ENCODE data around the gene PLCL2.

PLCL2 gene

DNA sequence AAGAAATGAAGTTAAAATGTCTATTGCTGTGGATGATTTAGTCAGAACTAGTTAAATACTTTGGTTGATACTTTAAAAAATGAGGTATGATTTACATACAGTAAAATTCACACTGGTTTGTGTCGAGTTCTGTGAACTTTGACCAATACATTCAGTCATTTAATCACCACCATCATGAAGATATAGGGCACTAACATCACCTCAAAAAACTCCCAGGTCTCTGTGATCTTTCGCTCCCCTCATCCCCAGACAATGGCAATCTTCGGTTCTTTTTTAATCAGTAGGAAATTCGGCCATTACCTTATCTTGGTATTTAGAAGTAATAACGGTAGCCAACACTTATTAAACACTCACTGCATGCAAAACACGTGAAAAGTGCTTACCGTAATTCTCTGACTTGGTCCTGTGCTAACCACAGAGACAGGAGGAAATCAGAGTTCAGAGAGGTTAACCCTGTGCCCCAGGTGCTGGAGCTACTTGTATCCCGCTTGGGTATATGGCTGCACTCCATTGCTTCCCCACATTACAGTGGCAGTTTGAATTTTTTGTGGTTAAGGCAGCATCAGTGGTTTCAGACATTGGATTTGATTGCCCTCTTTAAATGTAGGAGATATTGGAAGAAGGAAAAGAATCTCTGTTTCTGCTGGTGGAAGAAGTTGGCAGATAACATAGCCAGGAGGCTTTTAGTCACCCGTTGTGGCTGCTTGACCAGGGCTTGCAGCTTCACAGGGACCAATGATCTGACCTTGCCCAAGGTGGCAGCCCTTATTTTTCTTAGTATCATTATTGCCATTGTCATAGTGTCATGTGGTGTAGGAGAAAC is 4.2 kb downstream of the PLCL2 start:
- Histone ChIP-seq H3K36me3 (ENCODE audit: control insufficient read depth in 1 of 2, insufficient read depth in 2 of 2, low read length in 2 of 2) (no peaks in the 10 kb centered on the region), H3K9ac (ENCODE audit: low read depth in 1 of 2, low read length in 2 of 2) (no peak overlapping the region), H3K4me3 (ENCODE audit: low read depth in 1 of 2, low read length in 2 of 2) (peak overlapping the region; percentile 44 to 47), H3K27ac (ENCODE audit: low read depth, low read length) (no peak overlapping the region), H3K9me3 (ENCODE audit: control insufficient read depth in 1 of 2, low read length in 2 of 2) (no peaks in the 10 kb centered on the region), H3K4me1 (ENCODE audit: control insufficient read depth in 1 of 2, insufficient read depth in 2 of 2, low read length in 2 of 2) (peaks cover 27 to 29% of the 10 kb centered on the region in 2 donors), H3K27me3 (ENCODE audit: control insufficient read depth in 1 of 2, insufficient read depth in 2 of 2, low read length in 2 of 2) (no peaks in the 10 kb centered on the region)

DNA sequence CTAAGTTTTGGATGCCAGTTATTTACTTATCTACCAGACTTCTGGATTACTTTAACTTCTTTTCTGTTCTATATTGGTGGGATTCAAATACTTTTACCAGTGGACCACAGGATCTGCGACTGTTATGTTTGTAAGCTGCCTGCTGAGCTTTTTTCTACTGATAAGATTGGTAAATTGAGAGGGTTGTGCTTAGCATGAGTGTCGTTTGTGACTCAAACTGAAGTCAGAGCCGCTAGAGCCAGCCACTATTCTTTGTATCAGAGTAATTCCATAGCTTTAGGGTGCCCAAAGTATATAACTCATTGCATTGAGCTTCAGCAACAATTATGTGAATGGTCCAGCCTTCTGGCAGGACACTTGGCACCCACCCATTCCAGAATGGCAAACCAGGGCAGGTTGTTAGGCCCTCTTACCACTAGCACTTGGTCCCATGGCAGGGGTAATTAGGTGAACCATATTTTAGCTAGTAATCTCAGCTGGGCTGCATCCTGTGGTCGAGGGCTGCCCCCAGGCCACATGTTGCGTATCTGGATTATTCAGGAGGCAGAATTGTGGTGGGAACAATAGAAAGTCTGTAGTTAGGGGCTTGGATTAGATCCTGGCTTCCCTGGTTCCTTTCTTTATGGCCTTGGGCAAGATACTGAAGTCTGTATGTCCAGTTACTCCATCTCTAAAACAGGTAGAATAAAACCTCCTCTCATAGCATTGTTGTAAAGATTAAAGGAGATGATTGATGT is 6.0 kb downstream of the PLCL2 start:
- Histone ChIP-seq H3K4me3 (ENCODE audit: low read depth in 1 of 2, low read length in 2 of 2) (no peak overlapping the region), H3K27me3 (ENCODE audit: control insufficient read depth in 1 of 2, insufficient read depth in 2 of 2, low read length in 2 of 2) (no peaks in the 10 kb centered on the region), H3K4me1 (ENCODE audit: control insufficient read depth in 1 of 2, insufficient read depth in 2 of 2, low read length in 2 of 2) (peaks cover 28 to 29% of the 10 kb centered on the region in 2 donors), H3K27ac (ENCODE audit: low read depth, low read length) (no peak overlapping the region), H3K36me3 (ENCODE audit: control insufficient read depth in 1 of 2, insufficient read depth in 2 of 2, low read length in 2 of 2) (no peaks in the 10 kb centered on the region), H3K9ac (ENCODE audit: low read depth in 1 of 2, low read length in 2 of 2) (no peak overlapping the region), H3K9me3 (ENCODE audit: control insufficient read depth in 1 of 2, low read length in 2 of 2) (no peaks in the 10 kb centered on the region)

DNA sequence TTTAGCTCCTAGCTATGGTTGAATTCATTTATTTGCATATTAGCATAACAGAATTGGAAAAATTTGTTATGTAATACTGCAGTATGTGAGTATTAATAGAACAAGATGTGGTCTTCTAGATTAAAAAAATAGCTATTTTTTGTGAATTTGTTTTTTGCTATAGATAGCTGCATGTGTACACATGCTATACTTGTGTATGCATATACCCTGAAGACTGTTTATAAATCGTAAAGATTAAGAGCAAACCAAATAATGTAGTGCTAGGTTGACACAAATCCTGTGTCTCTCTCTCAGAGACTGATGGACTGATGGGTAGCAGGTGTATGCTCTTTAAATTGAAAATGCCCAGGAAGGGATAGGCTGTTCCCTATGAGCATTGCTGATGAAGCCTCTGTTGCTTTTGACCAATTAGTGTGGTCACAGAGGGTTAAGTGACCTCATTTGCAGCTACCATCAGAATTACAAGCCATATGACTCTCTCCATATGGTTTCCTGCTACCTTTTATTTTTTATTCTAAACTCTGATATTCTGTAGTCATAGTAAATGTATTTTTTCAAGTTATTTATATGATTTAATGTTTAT is 9.0 kb downstream of the PLCL2 start:
- Histone ChIP-seq H3K9me3 (ENCODE audit: control insufficient read depth in 1 of 2, low read length in 2 of 2) (no peaks in the 10 kb centered on the region), H3K4me3 (ENCODE audit: low read depth in 1 of 2, low read length in 2 of 2) (no peak overlapping the region), H3K27me3 (ENCODE audit: control insufficient read depth in 1 of 2, insufficient read depth in 2 of 2, low read length in 2 of 2) (no peaks in the 10 kb centered on the region), H3K36me3 (ENCODE audit: control insufficient read depth in 1 of 2, insufficient read depth in 2 of 2, low read length in 2 of 2) (no peaks in the 10 kb centered on the region), H3K9ac (ENCODE audit: low read depth in 1 of 2, low read length in 2 of 2) (no peak overlapping the region), H3K27ac (ENCODE audit: low read depth, low read length) (no peak overlapping the region), H3K4me1 (ENCODE audit: control insufficient read depth in 1 of 2, insufficient read depth in 2 of 2, low read length in 2 of 2) (peaks cover 38 to 40% of the 10 kb centered on the region in 2 donors)

DNA sequence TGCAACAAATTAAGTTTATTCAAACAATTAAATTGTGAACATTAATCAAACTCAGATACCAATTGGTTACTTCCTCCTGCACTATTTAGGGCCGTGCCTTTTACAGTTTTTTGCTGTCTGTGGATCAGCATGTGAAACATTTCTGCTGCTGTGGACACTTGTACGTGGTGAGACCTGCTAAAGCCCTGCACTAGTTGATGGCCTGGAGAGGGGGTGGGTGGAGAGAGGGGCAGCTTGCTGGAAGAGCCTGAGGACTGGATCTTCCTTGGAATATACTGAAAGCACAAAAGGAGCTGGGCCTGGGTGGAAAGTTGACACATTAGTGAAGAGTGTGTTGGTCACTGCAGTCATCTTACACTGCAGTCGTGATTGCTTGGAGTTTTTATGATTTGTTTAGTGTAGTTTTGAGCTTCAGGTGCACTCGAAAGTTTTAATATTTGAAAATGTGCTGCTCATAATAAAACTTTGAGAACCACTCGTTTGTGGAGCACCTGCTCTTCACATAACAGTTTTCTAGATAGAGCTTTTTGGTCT is 11.4 kb downstream of the PLCL2 start:
- Histone ChIP-seq H3K27me3 (ENCODE audit: control insufficient read depth in 1 of 2, insufficient read depth in 2 of 2, low read length in 2 of 2) (no peaks in the 10 kb centered on the region), H3K4me1 (ENCODE audit: control insufficient read depth in 1 of 2, insufficient read depth in 2 of 2, low read length in 2 of 2) (peaks cover 34 to 52% of the 10 kb centered on the region in 2 donors), H3K9me3 (ENCODE audit: control insufficient read depth in 1 of 2, low read length in 2 of 2) (no peaks in the 10 kb centered on the region), H3K9ac (ENCODE audit: low read depth in 1 of 2, low read length in 2 of 2) (no peak overlapping the region), H3K4me3 (ENCODE audit: low read depth in 1 of 2, low read length in 2 of 2) (peak overlapping the region in 1 of 2 donors; percentile 0), H3K36me3 (ENCODE audit: control insufficient read depth in 1 of 2, insufficient read depth in 2 of 2, low read length in 2 of 2) (no peaks in the 10 kb centered on the region), H3K27ac (ENCODE audit: low read depth, low read length) (no peak overlapping the region)

DNA sequence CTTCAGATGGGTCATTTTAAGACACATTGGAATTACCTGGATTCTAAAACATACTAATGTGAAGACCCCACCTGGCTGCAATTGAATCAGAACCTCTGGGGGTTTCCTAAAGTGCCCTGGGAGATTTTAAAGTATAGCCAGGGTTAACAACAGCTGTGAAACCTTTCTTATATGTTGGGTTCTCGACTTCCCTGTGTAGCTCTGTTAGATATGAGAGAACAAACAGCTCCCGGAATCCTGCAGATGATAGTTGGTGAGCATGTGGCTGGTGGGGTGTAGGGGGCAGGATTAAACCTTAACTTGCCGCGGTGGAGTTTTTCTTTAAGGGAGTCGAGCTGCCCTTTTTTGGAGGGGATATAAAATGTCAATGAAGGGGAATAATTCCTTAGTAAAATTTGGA is 12.1 kb downstream of the PLCL2 start:
- Histone ChIP-seq H3K9me3 (ENCODE audit: control insufficient read depth in 1 of 2, low read length in 2 of 2) (no peaks in the 10 kb centered on the region), H3K27me3 (ENCODE audit: control insufficient read depth in 1 of 2, insufficient read depth in 2 of 2, low read length in 2 of 2) (no peaks in the 10 kb centered on the region), H3K4me1 (ENCODE audit: control insufficient read depth in 1 of 2, insufficient read depth in 2 of 2, low read length in 2 of 2) (peaks cover 34 to 53% of the 10 kb centered on the region in 2 donors), H3K27ac (ENCODE audit: low read depth, low read length) (no peak overlapping the region), H3K9ac (ENCODE audit: low read depth in 1 of 2, low read length in 2 of 2) (no peak overlapping the region), H3K36me3 (ENCODE audit: control insufficient read depth in 1 of 2, insufficient read depth in 2 of 2, low read length in 2 of 2) (no peaks in the 10 kb centered on the region), H3K4me3 (ENCODE audit: low read depth in 1 of 2, low read length in 2 of 2) (peak overlapping the region in 1 of 2 donors; percentile 60)

DNA sequence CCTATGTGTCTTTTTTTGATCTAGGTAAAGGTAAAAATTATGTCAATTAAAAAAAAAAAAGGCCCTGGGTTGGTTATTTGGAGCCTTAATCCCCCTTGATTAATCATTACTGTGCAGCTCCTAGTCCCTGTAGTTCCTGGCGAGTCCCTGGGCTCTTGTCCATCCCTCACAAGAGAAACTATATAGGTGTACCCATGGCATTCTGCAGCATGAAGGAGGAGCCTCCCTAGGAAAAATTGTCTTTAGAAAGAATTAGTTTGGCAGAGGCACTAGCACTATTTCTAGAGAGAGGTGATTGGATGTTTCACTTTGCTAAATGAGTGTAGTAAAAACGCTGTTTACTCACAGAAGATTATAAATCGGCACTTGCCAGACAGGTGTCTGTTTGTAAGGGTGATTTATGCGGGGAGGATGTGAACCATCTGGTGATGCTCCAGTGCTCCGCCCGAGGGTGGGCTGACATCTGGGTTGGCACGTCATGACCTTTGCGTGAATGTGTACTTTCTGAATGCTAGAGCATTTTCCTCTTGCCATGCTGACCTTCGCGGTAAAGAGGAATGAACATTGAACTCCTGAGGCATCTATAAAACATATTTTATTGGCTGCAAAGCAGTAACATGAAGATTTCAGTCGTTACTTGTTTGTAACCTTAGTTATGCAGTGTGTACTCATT is 12.6 kb downstream of the PLCL2 start:
- Histone ChIP-seq H3K27me3 (ENCODE audit: control insufficient read depth in 1 of 2, insufficient read depth in 2 of 2, low read length in 2 of 2) (no peaks in the 10 kb centered on the region), H3K9ac (ENCODE audit: low read depth in 1 of 2, low read length in 2 of 2) (peak overlapping the region in 1 of 2 donors; percentile 16), H3K36me3 (ENCODE audit: control insufficient read depth in 1 of 2, insufficient read depth in 2 of 2, low read length in 2 of 2) (no peaks in the 10 kb centered on the region), H3K4me3 (ENCODE audit: low read depth in 1 of 2, low read length in 2 of 2) (peak overlapping the region; percentile 60 to 65), H3K9me3 (ENCODE audit: control insufficient read depth in 1 of 2, low read length in 2 of 2) (no peaks in the 10 kb centered on the region), H3K27ac (ENCODE audit: low read depth, low read length) (no peak overlapping the region), H3K4me1 (ENCODE audit: control insufficient read depth in 1 of 2, insufficient read depth in 2 of 2, low read length in 2 of 2) (peaks cover 34 to 53% of the 10 kb centered on the region in 2 donors)

DNA sequence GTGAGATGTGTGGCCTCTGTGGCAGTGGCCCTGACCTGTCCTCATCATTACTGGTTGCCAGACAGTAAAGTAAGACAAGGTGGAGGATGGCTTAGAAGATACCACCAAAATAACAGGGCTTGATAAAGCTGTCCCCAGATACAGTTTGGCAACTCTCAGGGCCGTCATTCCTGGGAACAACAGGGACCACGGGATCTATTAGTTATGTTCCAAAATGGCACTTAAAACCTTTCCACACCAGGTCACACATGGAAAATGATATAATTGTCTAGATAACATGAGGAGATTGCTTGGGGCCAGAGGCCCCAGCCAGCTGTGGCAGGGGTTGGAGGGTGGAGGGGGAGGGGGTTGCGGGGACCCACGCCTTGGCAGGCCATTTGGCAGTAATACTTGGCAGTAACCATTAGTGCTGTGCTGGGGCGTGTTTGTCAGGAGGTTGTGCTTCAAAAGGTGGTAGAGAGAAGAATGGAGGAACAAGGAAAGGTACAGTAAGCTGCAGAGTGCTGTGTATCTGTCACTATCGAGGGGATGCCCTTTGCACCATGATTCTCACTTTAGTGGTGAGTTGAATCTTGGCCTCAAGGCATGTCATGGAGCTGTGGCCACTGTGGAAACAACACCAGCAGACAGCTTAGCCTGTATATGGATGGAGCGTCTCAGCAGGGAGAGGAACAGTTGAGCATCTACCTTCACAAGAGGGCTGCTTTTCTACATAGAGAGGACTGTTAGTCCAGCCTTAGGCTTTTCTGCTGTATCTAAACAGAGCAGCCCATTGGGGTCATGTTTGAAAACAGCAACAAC is 14.0 kb downstream of the PLCL2 start:
- Histone ChIP-seq H3K36me3 (ENCODE audit: control insufficient read depth in 1 of 2, insufficient read depth in 2 of 2, low read length in 2 of 2) (no peaks in the 10 kb centered on the region), H3K9ac (ENCODE audit: low read depth in 1 of 2, low read length in 2 of 2) (no peak overlapping the region), H3K9me3 (ENCODE audit: control insufficient read depth in 1 of 2, low read length in 2 of 2) (no peaks in the 10 kb centered on the region), H3K4me1 (ENCODE audit: control insufficient read depth in 1 of 2, insufficient read depth in 2 of 2, low read length in 2 of 2) (peaks cover 34 to 52% of the 10 kb centered on the region in 2 donors), H3K4me3 (ENCODE audit: low read depth in 1 of 2, low read length in 2 of 2) (no peak overlapping the region), H3K27me3 (ENCODE audit: control insufficient read depth in 1 of 2, insufficient read depth in 2 of 2, low read length in 2 of 2) (no peaks in the 10 kb centered on the region), H3K27ac (ENCODE audit: low read depth, low read length) (no peak overlapping the region)

DNA sequence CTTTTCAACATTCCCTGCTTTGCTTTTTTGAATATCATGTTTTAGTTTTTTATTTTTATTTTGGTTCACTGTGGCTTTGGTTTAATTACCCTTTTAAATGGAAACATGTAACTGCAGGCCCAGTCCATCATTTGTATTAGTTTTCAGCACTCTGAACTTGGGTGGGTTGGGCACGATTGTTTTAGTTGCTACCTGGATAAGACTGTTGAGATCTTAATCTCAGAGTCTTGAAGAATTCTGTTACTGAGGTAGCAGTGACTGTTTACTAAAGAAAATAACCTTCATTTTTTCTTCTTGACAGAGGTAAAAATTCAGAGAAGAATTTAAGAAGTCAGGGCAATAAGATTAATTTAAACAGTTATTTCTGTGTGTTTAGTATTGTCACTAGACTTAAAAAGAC is 15.2 kb downstream of the PLCL2 start:
- H3K9me3 ChIP-seq (ENCODE audit: control insufficient read depth in 1 of 2, low read length in 2 of 2) = no peaks in the 10 kb centered on the region
- peaks cover 34 to 57% of the 10 kb centered on the region in 2 donors for H3K4me1 ChIP-seq (ENCODE audit: control insufficient read depth in 1 of 2, insufficient read depth in 2 of 2, low read length in 2 of 2)
- H3K4me3 ChIP-seq (ENCODE audit: low read depth in 1 of 2, low read length in 2 of 2) = no peak overlapping the region
- no peaks in the 10 kb centered on the region for H3K27me3 ChIP-seq (ENCODE audit: control insufficient read depth in 1 of 2, insufficient read depth in 2 of 2, low read length in 2 of 2)
- no peaks in the 10 kb centered on the region for H3K36me3 ChIP-seq (ENCODE audit: control insufficient read depth in 1 of 2, insufficient read depth in 2 of 2, low read length in 2 of 2)
- no peak overlapping the region for H3K27ac ChIP-seq (ENCODE audit: low read depth, low read length)
- H3K9ac ChIP-seq (ENCODE audit: low read depth in 1 of 2, low read length in 2 of 2) = no peak overlapping the region

DNA sequence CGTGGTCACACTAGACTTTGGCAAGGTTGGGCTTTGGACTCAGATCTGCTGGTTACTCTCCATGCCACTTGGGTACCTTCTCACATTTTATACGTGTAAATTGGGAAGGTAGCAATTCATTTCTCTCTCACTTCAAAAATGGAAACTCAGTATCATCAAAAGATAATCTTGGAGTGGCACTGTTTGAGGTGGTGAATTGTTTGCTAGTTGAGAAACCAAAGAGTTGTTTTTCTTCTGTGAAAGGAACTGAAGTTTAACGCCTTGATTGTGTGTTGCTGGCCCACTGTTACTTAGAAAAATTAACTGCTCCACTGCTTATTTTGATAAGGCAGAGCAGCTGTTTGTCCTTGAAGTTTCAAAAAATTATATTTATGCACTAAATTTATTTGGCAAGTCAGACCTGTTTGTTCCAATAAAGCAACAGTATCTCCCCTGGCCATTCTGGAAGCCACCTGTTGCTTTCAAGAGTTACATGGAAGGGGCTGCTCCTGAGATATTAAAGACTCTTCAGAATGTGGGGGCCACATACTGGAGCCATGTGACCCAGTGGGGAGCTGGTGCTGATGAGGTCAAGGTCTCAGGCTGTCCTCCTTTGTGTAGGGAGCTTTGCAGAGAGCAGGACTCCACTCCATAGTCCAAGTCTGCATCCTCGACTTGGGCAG is 16.2 kb downstream of the PLCL2 start:
- Histone ChIP-seq H3K27ac (ENCODE audit: low read depth, low read length) (no peak overlapping the region), H3K4me3 (ENCODE audit: low read depth in 1 of 2, low read length in 2 of 2) (no peak overlapping the region), H3K9ac (ENCODE audit: low read depth in 1 of 2, low read length in 2 of 2) (no peak overlapping the region), H3K36me3 (ENCODE audit: control insufficient read depth in 1 of 2, insufficient read depth in 2 of 2, low read length in 2 of 2) (no peaks in the 10 kb centered on the region), H3K9me3 (ENCODE audit: control insufficient read depth in 1 of 2, low read length in 2 of 2) (no peaks in the 10 kb centered on the region), H3K27me3 (ENCODE audit: control insufficient read depth in 1 of 2, insufficient read depth in 2 of 2, low read length in 2 of 2) (no peaks in the 10 kb centered on the region), H3K4me1 (ENCODE audit: control insufficient read depth in 1 of 2, insufficient read depth in 2 of 2, low read length in 2 of 2) (peaks cover 31 to 57% of the 10 kb centered on the region in 2 donors)
